Gastrocnemius medialis (tissue), 4 donors: ENCODE results near the gene FXYD4.

ENCODE experiments used
- POLR2A ChIP-seq, 2 donors: fragments of 450-650 bp; IDR thresholded peaks; one replicate each; pipeline ENCODE4 v1.6.1; 2017; ENCODE audit warnings: antibody characterized with exemption in 2 of 2, mild to moderate bottlenecking in 2 of 2, moderate library complexity in 2 of 2
- TF ChIP-seq, protein P1 (sequence below), 5 experiments: fragments of 450-650 bp in 3 of 5; fragments of 200-600 bp in 2 of 5; sonication (generic) in 2 of 5; IDR thresholded peaks in 4 of 5; conservative IDR thresholded peaks in 1 of 5; 1 replicate in 4 of 5; 2 replicates in 1 of 5; pipeline ENCODE4 v1.5.1; 2016 to 2019; ENCODE audit warnings: antibody characterized with exemption in 5 of 5, mild to moderate bottlenecking in 3 of 5, moderate library complexity in 3 of 5

DNA sequence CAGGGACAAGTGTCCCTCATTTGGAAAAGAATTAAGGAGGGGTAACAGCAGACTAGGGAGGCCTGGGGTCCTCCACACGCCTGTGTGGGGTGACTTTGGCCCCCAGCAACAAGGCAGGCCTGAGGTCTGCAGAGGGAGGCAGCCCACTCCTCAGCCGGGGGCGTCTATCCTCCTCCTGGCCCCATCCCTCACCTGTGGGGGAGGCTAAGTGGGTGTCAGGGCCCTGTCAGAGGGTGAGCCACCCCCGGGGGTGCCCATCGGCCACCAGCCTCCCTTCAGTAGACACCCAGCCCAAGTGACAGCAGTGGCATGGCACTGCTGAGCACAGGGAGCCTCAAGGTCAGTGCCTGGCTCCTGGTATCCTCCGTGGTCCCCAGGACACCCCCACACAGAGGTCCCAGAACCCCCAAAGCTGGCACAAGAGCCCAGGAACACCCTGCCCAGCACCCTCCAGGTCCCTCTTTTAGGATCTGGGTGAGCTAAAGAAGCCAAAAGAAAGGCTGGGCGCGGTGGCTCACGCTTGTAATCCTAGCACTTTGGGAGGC is 693 bp upstream of the FXYD4 start:
- TF ChIP-seq, protein P1, sequence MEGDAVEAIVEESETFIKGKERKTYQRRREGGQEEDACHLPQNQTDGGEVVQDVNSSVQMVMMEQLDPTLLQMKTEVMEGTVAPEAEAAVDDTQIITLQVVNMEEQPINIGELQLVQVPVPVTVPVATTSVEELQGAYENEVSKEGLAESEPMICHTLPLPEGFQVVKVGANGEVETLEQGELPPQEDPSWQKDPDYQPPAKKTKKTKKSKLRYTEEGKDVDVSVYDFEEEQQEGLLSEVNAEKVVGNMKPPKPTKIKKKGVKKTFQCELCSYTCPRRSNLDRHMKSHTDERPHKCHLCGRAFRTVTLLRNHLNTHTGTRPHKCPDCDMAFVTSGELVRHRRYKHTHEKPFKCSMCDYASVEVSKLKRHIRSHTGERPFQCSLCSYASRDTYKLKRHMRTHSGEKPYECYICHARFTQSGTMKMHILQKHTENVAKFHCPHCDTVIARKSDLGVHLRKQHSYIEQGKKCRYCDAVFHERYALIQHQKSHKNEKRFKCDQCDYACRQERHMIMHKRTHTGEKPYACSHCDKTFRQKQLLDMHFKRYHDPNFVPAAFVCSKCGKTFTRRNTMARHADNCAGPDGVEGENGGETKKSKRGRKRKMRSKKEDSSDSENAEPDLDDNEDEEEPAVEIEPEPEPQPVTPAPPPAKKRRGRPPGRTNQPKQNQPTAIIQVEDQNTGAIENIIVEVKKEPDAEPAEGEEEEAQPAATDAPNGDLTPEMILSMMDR (IDR thresholded peaks at IDR 0.05 in 4 of 5, conservative IDR thresholded peaks at IDR 0.05 in 1 of 5) = no peak
- TF ChIP-seq POLR2A (IDR thresholded peaks at IDR 0.05) = no peak
